GM13977 (cell line): Measurements from ENCODE around the gene AMPD2.

ENCODE experiments used
- DNase-seq: peaks from one replicate; pipeline ENCODE4 v3.0.0; 2012; ENCODE audit warnings: low spot score
- CTCF ChIP-seq: IDR thresholded peaks from 2 replicates; pipeline ENCODE4 v1.5.1; 2012; ENCODE audit warnings: mild to moderate bottlenecking, control low read depth; ENCODE audit not compliant: insufficient read depth; ENCODE audit errors: extremely low read depth, missing control alignments
- in situ Hi-C: fragments of 300-500 bp; cut with MboI; formaldehyde crosslinking; loops from one replicate; pipeline ENCODE4 v1.12.0; 2022; ENCODE audit warnings: low sequenced_read_pairs, low pct_unique_long_range_greater_than_20kb, mixed read lengths, inconsistent platforms; ENCODE audit not compliant: unreplicated experiment

AMPD2 gene

GRCh38 chr1:109584766-109585165 lies 34.9 kb upstream of the AMPD2 start:
- DNase-seq, result no peak
- no peak for TF ChIP-seq CTCF
- in situ Hi-C loops, result no loop called here

GRCh38 chr1:109586055-109586454 lies 33.6 kb upstream of the AMPD2 start:
- TF ChIP-seq CTCF, result no peak
- in situ Hi-C loops, result no loop called here
- DNase-seq, result no peak

DNA sequence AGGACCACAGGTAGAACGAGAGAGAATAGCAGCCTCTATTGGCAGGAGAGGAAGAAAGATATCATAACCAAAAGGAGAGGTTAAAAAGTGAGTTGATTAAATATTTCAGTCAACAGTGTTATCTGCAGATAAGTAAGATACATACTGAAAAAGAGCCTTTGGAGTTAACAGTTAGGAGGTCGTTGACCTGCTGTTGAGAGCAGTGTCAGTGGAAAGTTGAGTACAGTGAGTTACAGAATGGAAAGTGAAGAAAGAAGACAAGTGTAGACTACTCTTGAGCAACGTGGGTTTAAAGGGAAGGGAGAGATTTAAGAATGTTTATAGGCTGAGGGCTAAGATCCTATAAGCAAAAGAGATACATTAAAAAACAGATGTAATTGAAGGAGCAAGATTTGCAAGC lies 30.5 kb upstream of the AMPD2 start:
- in situ Hi-C loops, result no loop called here
- no peak for TF ChIP-seq CTCF

GRCh38 chr1:109589679-109590078 lies 30.0 kb upstream of the AMPD2 start:
- no peak for DNase-seq
- no peak for TF ChIP-seq CTCF
- in situ Hi-C loops, result no loop called here

More for the DNA sequence above, 30.5 kb upstream of the AMPD2 start:
- DNase-seq, result no peak

DNA sequence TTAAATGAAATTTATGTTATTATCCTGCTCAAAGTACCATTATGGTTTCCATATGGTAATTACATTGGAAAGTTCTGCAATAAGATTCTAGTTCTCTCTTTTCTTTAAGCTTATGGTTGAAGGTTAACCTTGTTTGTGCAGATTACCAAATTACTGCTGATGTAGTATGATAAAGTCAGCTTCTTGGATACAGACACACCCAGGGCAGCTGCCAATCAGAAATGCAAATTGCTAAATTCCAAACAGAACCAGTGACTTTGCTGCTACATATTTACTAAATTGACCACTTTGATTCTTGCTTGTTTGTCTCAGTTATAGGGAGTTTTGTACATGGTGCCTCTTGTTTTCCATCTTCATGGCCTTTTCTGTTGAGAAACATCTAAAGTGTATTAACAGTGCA lies 26.7 kb upstream of the AMPD2 start:
- TF ChIP-seq CTCF, result no peak
- in situ Hi-C loops, result no loop called here
- DNase-seq, result no peak

- no peak for TF ChIP-seq CTCF
- DNase-seq, result no peak
- in situ Hi-C loops, result no loop called here
These were observed 24.1 kb upstream of the AMPD2 start for GRCh38 chr1:109595531-109595930.

DNA sequence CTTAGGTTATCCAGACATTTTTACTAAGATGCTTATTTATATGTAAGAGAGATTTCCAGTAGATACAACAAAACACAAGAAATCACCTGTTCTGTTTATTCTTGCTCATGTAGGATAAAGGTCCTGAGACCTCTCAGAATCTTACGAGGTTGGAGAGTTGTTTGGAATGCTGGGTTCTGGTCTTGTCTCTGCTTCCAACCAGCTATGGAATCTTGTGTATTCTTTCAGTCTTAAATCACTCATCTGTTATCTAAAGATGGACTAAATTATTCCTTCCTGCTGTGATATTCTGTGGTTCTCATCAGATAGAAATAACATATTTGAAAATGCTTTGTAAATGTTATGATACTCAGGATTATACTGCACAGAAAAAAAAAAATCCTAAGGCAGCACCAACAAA lies 21.5 kb upstream of the AMPD2 start:
- TF ChIP-seq CTCF, result no peak
- in situ Hi-C loops, result no loop called here

More for the DNA sequence above, 21.5 kb upstream of the AMPD2 start:
- no peak for DNase-seq
